GM12872 (cell line): ENCODE data around the gene VNN1.

Experiments used
- TF ChIP-seq, protein P1 (sequence below): IDR thresholded peaks from 3 replicates; pipeline ENCODE4 v1.5.1; 2011; ENCODE audit warnings: low read depth, mild to moderate bottlenecking, low read length, moderate library complexity; ENCODE audit not compliant: insufficient read depth

Gene VNN1

DNA sequence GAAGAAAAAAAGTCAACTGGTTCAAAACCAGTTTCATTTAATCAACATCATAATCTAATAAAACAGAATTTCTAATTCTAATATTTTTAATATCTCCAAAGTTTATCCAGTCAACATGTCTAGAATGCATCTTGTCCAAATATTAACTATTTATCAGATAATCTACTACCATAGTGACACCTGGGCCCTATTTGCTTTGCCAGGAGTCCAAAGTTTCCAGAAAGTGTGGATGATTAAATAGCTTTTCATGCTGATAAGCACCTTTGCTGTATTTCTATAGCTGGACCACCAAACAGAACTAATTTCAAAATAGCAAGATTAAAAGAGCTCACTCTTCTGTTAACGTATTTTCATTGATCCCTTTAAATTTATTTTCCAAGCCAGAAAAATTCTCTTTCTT is 42.6 kb downstream of the VNN1 start:
- TF ChIP-seq, protein P1, sequence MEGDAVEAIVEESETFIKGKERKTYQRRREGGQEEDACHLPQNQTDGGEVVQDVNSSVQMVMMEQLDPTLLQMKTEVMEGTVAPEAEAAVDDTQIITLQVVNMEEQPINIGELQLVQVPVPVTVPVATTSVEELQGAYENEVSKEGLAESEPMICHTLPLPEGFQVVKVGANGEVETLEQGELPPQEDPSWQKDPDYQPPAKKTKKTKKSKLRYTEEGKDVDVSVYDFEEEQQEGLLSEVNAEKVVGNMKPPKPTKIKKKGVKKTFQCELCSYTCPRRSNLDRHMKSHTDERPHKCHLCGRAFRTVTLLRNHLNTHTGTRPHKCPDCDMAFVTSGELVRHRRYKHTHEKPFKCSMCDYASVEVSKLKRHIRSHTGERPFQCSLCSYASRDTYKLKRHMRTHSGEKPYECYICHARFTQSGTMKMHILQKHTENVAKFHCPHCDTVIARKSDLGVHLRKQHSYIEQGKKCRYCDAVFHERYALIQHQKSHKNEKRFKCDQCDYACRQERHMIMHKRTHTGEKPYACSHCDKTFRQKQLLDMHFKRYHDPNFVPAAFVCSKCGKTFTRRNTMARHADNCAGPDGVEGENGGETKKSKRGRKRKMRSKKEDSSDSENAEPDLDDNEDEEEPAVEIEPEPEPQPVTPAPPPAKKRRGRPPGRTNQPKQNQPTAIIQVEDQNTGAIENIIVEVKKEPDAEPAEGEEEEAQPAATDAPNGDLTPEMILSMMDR, result no peak

DNA sequence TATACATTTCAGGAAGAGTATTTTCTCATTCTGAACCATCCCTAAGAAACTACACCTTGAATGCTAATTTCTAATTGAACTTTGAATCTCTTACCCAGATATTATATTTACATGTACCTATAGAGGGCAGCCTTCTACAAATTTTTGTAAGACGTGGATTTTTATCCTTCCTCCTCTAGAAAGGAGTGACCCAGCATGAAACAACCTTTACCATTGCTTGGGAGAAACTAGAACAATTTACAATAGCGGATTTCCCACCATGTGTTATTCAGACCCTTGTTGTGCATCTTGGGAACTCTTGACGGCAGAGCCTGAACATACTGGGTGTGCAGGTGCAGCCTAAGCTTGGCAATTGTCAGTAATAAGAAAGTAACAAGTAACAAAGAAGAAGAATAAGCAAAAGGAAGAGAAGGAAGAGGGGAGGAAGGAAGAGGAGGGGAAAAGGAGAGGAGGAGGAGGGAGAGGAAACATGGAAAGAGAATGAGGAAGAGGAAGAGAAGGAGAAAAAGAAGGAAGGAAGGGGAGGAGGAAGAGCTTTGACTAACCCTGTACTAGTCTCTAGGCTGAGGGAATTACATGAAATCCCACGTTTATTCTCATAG is 44.1 kb downstream of the VNN1 start:
- TF ChIP-seq, protein P1, result peak; percentile 30; the same call in 1 of the 3 replicates

DNA sequence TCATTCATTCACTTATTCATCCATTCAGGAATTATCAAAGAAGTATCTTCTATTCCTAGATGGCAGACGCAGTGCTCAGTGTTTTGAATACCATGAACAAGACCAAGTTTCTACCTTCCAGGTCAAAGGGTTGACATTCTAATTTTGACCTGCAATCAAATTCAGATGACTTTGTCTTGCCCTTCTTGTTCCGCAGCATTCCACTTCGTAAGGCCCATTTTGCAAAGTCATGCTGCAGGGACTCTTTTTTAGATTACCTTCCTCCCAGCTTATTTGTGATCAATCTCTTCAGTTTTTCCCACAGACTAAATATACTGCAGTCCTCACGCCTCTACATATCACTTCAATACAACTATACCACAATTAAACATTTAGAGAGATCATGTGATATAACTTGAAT is 47.7 kb downstream of the VNN1 start:
- TF ChIP-seq, protein P1, result no peak

DNA sequence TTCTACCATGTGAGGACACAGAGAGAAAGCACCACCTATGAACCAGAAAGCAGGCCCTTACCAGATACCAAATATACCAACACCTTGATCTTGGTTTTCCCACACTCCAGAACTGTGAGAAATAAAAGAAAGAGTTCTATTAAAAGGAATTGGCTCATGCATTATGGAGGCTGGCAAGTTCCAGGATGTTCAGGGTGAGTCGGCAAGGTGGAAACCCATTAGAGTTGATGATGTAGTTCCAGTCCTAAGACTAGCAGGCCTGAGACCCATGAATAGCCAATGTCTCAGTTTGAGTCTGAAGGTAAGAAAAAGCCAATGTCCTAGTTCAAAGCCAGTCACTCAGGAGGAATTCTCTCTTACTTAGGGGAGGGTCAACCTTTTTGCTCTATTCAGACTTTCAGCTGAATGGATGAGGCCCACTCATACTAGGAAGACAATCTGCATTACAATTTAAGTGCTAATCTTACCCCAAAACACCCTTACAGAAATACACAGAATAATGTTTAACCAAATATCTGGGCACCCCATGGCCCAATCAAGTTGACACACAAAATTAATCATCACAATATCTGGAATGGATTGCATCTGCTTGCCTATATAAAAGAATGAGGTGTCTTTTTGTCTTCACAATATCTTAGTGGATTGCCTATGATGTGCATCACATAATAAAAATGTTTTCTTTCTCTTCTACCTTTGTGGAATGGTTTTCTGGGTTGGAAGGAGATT is 49.4 kb downstream of the VNN1 start:
- TF ChIP-seq, protein P1, result no peak

DNA sequence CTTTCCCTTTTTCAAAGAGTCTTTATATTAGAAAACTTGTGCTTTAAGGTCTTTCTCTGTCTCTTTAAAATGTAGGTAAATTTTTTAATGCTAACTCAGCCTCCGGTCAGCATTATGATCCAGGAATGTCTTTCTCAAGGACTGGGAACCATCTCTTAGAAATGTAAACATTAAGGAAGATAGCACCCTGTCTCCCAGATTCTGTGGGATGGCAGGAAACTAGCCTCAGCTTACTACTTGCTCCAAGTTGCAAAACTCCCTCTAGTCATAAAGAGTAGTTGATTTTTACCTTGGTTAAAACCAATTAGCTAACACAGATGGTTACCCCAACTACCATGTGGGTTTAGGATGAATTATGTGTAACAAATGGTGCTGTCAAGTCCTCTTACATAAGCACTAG is 50.2 kb downstream of the VNN1 start:
- TF ChIP-seq, protein P1, result no peak

DNA sequence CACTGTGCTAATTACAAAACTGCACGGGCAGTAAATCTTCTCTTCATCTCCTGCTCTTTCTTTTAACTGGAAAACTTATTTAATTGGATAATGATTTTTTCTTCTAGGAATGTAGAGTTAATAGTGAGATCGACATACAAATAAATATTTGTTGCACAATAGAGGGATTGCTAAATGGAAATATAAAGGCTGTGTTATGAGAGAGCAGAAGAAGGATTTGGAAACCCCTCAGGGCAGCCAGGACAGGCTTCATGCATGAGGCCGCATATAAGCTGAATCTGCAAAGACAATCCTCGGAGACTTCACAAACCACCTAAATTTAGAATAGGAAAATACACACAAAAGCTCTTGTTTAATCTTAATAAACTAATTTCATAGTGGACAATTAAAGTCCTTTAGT is 51.9 kb downstream of the VNN1 start:
- TF ChIP-seq, protein P1, result no peak

DNA sequence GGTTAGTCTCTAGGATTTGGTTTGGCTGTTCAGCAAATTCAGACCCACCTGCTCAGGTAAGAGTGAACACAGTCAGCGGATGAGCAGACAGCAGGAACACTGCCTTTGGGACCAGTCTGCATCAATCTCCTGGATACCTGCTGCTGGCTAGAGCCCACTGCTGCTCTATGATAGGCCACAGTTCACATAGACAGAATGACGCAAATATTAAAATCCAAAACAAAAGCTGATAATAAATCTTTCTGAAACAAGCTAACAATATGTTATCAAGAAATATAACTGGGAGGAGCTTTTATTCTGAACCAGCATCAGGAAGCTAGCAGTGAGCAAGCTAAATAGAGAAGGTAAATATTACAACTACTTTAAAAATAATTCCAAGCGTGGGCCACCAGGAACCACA is 54.8 kb downstream of the VNN1 start, which contains the start of gene TAAR1:
Gene TAAR1 (minus strand): TSS at position 101 of the 400 bp plus-strand sequence. CDS start 13,179 bp downstream, outside the sequence.
- TF ChIP-seq, protein P1, result no peak
